Breast epithelium (tissue), 4 donors: ENCODE data around the gene DGKQ. TPM values are rescaled to one million over a fixed set of nuclear protein-coding genes. Genes with fewer than 3 reads are reported as not detected.

Experiments
- DNase-seq, 2 donors: peaks; one replicate each; pipeline ENCODE4 v3.0.0-alpha.2; 2019; ENCODE audit warnings: low spot score in 2 of 2
- H3K27ac ChIP-seq, 2 donors: fragments of 200-600 bp; sonication (generic) in 1 of 2; one replicate each; pipeline ENCODE4 v1.5.1; 2016 to 2019; ENCODE audit warnings: mild to moderate bottlenecking in 1 of 2
- H3K27me3 ChIP-seq, 2 donors: fragments of 200-600 bp; sonication (generic) in 1 of 2; one replicate each; pipeline versions ENCODE4 v1.5.1 to v1.6.0; 2017 to 2019; ENCODE audit warnings: control low read depth in 1 of 2, mild to moderate bottlenecking in 1 of 2
- H3K36me3 ChIP-seq: fragments of 200-600 bp; one replicate; pipeline ENCODE4 v1.5.1; 2019
- H3K4me1 ChIP-seq, 2 donors: fragments of 200-600 bp; sonication (generic); one replicate each; pipeline ENCODE4 v1.5.1; 2016 to 2019; ENCODE audit warnings: control low read depth in 1 of 2
- H3K4me3 ChIP-seq, 3 donors: fragments of 200-600 bp; sonication (generic); 1 replicate in 2 of 3; 2 replicates in 1 of 3; pipeline ENCODE4 v1.5.1; 2016 to 2019; ENCODE audit warnings: mild to moderate bottlenecking in 3 of 3, moderate library complexity in 2 of 3
- H3K9me3 ChIP-seq, 2 donors: fragments of 200-600 bp; sonication (generic) in 1 of 2; one replicate each; pipeline ENCODE4 v1.5.1; 2016 to 2019; ENCODE audit warnings: control low read depth in 1 of 2
- POLR2A ChIP-seq: fragments of 450-650 bp; IDR thresholded peaks from one replicate; pipeline ENCODE4 v1.6.1; 2016; ENCODE audit warnings: antibody characterized with exemption, mild to moderate bottlenecking, moderate library complexity
- POLR2AphosphoS5 ChIP-seq, 3 donors: sonication (generic); formaldehyde crosslinking; IDR thresholded peaks; one replicate each; pipeline ENCODE4 v1.6.1; 2017; ENCODE audit warnings: antibody characterized with exemption in 3 of 3
- intact Hi-C: fragments of 100-400 bp; cut with DNase I; formaldehyde crosslinking; loops from one replicate; pipeline ENCODE4 v1.15.1; 2023; ENCODE audit warnings: low total_unique reads
- total RNA-seq, 3 donors: library from RNA; depleted of rRNA; stranded (reverse); fragments of >200 nt; gene quantifications; one replicate each; pipeline ENCODE4 v1.1.0, GENCODE V29; 2016
- TF ChIP-seq, protein P1 (sequence below), 3 donors: fragments of 450-650 bp; IDR thresholded peaks; one replicate each; pipeline ENCODE4 v1.5.1; 2016 to 2017; ENCODE audit warnings: antibody characterized with exemption in 3 of 3, mild to moderate bottlenecking in 3 of 3, moderate library complexity in 3 of 3

Gene DGKQ
- total RNA-seq, 3 donors from 2014 or later, result 5.3 to 9.4 (median 8.8) TPM

DNA sequence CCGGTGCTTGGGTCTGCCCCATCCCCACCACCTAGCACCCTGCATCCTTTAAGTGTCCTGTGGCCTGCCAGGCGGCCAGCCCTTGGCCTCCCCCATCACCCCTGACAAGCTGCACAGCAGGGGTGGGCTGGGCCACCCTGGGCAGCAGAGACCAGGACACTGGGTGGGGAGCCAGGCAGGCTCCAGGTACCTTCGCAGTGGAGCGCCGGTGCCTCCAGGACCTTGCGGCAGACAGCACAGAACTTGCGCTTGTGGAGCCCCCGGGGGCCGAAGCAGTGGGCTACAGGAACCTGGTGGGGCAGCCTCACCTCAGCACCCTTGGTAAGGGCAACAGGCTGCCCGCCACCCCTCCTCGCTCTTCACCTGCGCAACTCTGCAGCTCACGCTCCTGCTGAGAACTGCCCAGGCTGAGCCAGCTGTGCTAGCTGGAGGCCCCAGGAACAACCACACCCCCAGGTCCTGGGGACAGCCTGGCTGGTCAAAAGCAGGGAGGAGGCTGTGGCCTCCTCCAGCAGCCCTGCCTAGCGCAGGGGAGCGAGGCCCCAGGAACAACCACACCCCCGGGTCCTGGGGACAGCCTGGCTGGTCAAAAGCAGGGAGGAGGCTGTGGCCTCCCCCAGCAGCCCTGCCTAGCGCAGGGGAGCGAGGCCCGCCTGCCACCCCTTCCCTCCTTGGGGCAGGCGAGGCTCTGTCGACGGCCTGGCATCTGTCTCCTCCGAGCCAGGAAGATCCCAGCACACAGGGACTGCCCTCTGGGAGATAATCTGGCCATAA is 4.6 kb downstream of the DGKQ start:
- H3K27me3 ChIP-seq, result no peaks in the 10 kb centered on the region
- H3K27ac ChIP-seq, result no peak overlapping the region
- H3K4me1 ChIP-seq, result peaks cover 16% of the 10 kb centered on the region in 2 donors
- no peak for DNase-seq
- H3K36me3 ChIP-seq, result no peaks in the 10 kb centered on the region
- H3K9me3 ChIP-seq, result no peaks in the 10 kb centered on the region
- TF ChIP-seq, protein P1, sequence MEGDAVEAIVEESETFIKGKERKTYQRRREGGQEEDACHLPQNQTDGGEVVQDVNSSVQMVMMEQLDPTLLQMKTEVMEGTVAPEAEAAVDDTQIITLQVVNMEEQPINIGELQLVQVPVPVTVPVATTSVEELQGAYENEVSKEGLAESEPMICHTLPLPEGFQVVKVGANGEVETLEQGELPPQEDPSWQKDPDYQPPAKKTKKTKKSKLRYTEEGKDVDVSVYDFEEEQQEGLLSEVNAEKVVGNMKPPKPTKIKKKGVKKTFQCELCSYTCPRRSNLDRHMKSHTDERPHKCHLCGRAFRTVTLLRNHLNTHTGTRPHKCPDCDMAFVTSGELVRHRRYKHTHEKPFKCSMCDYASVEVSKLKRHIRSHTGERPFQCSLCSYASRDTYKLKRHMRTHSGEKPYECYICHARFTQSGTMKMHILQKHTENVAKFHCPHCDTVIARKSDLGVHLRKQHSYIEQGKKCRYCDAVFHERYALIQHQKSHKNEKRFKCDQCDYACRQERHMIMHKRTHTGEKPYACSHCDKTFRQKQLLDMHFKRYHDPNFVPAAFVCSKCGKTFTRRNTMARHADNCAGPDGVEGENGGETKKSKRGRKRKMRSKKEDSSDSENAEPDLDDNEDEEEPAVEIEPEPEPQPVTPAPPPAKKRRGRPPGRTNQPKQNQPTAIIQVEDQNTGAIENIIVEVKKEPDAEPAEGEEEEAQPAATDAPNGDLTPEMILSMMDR (IDR thresholded peaks at IDR 0.05), result no peak
- no peak for TF ChIP-seq POLR2AphosphoS5 (IDR thresholded peaks at IDR 0.05)
- TF ChIP-seq POLR2A, result no peak
- intact Hi-C loops, result no loop called here
- no peak overlapping the region for H3K4me3 ChIP-seq

DNA sequence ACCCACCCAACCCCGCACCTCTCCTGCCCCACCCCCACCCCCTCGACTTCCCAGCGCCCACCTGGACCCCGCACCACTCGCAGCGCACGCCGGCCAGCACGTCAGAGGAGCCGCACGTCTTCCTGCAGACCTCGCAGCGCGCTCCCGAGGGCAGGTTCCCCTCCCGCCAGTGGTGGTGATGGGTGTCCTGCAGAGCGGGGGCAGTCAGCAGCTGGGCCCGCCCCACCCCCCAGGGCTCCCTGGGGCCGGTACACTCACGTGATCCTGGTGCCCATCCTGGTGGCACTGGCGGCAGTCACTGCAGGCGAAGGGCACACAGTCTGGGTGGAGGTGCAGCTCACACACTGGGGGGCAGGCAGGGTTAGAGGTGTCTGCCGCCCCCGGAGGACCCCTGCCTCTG is 5.1 kb downstream of the DGKQ start:
- intact Hi-C loops, result no loop called here
- Histone ChIP-seq H3K27ac (no peak overlapping the region), H3K9me3 (no peaks in the 10 kb centered on the region), H3K4me3 (no peak overlapping the region), H3K36me3 (no peaks in the 10 kb centered on the region), H3K4me1 (peaks cover 16% of the 10 kb centered on the region in 2 donors), H3K27me3 (no peaks in the 10 kb centered on the region)
- DNase-seq, result no peak
- TF ChIP-seq, protein P1 (IDR thresholded peaks at IDR 0.05), result no peak
- TF ChIP-seq POLR2A (no peak), POLR2AphosphoS5 (IDR thresholded peaks at IDR 0.05) (no peak)

DNA sequence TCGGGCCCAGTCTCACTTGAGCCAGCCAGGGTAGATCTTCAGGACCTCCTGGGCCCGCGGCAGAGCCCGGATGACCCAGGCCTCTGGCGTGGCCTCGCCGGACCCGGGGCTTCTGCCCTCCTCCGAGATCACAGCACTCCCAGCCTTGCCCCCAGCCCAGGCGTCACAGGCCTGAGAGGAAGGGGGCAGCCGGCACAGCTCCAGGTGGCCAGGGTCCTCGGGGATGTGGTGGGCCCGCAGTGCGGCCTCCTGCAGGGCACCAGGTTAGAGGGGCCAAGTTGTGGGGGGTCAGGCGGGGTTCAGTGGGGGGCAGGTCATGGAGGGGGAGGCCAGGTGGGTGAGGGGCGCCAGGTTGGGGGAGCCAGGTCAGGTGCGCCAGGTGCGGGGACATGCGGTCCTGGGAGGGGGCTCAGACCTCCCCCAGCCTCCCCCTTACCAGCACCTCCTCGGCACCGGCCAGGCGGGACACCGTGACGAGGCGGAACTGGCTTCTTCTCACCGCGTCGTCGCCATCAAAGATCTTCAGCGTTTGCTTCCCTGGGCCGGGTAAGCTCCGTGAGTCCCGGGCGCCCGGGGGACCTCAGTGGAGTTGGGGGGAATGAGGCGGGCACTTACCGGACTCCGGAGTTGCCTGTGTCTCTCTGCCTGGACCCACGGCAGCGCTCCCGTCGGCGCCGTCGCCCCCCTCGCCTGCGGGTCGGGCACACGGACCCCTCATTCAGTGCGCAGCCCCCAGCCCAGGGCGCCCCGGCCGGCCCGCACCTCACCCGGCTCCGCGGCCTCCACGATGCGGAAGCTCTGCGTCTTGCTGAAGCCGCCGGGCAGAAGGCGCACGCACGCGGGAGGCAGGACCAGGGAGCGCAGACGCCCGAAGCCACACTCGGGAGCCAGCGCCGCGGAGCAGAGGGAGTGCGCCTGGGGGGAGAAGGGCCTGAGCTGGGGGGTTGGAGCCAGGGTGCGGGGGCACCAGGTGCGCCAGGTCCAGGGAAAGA is 6.0 kb downstream of the DGKQ start:
- Histone ChIP-seq H3K27ac (no peak overlapping the region), H3K27me3 (no peaks in the 10 kb centered on the region), H3K4me1 (peaks cover 10 to 13% of the 10 kb centered on the region in 2 donors), H3K36me3 (no peaks in the 10 kb centered on the region), H3K9me3 (no peaks in the 10 kb centered on the region), H3K4me3 (no peak overlapping the region)
- TF ChIP-seq POLR2A, result no peak
- no peak for TF ChIP-seq POLR2AphosphoS5 (IDR thresholded peaks at IDR 0.05)
- TF ChIP-seq, protein P1 (IDR thresholded peaks at IDR 0.05), result no peak
- intact Hi-C loops, result no loop called here
- no peak for DNase-seq

DNA sequence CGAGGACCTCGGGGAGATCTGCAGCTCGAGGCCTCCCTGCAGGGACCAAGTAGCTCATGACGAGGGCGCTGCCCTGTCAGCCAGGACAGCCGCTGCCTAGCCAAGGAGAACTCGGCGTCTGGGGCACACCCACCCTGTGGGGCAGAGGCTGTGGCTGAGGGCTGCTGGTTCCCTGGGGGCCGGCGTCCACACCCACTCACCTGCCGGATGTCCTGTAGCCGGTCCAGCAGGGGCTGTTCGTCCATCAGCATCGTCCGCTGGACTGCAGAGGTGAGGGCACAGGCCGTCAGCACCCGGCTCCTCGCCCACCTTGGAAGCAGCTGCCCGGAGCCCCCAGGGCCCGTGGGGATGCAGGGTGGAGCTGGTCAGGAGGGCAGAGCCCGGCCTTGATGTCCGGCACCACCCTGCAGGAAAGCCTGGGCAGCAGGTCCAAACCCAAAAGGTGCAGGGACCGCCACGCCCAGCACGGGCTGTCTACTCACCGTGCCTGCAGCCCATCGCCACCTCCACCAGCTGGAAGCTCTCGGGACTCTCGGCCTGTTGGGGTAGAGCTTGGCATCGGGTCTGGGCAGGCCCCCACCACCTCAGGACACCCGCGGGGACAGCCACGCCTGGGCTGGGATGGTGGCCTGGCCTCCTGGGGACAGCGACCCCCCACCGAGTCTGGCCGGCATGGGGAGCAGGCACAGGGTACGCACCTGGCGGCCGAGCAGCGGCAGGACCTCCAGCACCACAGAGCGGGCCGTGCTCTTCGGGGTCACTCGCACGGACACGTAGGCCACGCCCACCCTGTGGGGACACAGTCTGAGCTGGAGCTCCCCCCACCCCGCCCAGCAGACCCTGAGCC is 6.9 kb downstream of the DGKQ start:
- no peak overlapping the region for H3K4me3 ChIP-seq
- DNase-seq, result no peak
- peaks cover under 1 to 4% of the 10 kb centered on the region in 2 donors for H3K4me1 ChIP-seq
- H3K9me3 ChIP-seq, result no peaks in the 10 kb centered on the region
- TF ChIP-seq POLR2AphosphoS5 (IDR thresholded peaks at IDR 0.05), result no peak
- no peak for TF ChIP-seq POLR2A
- TF ChIP-seq, protein P1 (IDR thresholded peaks at IDR 0.05), result no peak
- intact Hi-C loops, result no loop called here
- H3K27me3 ChIP-seq, result no peaks in the 10 kb centered on the region
- H3K36me3 ChIP-seq, result no peaks in the 10 kb centered on the region
- H3K27ac ChIP-seq, result no peak overlapping the region
